OCI-LY7 (cell line): ENCODE measurements around the gene HYAL1. TPM values are rescaled to one million over a fixed set of nuclear protein-coding genes. Genes with fewer than 3 reads are reported as not detected.

Experiments used
- BruUV-seq: library from RNA; stranded (reverse); fragments of 400-500 nt; replicated peaks from 2 replicates; lab custom pipeline; 2021; lab: Mats Ljungman, UMichigan
- CTCF ChIA-PET: fragments of 300-600 bp; sonication (Branson Sonifier 250); formaldehyde crosslinking; loops from one replicate; lab custom pipeline; 2022; ENCODE audit warnings: antibody characterized with exemption; ENCODE audit not compliant: unreplicated experiment; lab: Charles Lee
- POLR2A ChIA-PET: fragments of 300-600 bp; sonication (Branson Sonifier 250); formaldehyde crosslinking; loops from one replicate; lab custom pipeline; 2022; ENCODE audit warnings: antibody characterized with exemption; lab: Charles Lee
- DNase-seq: peaks from one replicate; pipeline ENCODE4 v3.0.0-alpha.2; 2015; ENCODE audit warnings: low spot score
- H2AFZ ChIP-seq: fragments of 200-600 bp; sonication (generic), shearing (Covaris generic); 2 replicates; pipeline ENCODE4 v1.6.1; 2014; ENCODE audit warnings: mild to moderate bottlenecking, antibody characterized with exemption, low read length, moderate library complexity
- H3K27ac ChIP-seq: fragments of 200-600 bp; sonication (generic); 2 replicates; pipeline ENCODE4 v1.5.1; 2014; ENCODE audit warnings: mixed run types, low read depth, mild to moderate bottlenecking, moderate library complexity, low read length, inconsistent platforms; ENCODE audit not compliant: poor library complexity, severe bottlenecking
- H3K36me3 ChIP-seq: fragments of 200-600 bp; sonication (generic); 2 replicates; pipeline ENCODE4 v1.6.1; 2014; ENCODE audit warnings: mild to moderate bottlenecking, antibody characterized with exemption, low read length, moderate library complexity, mixed read lengths; ENCODE audit not compliant: insufficient read depth
- H3K4me1 ChIP-seq: fragments of 200-600 bp; sonication (generic); 2 replicates; pipeline ENCODE4 v1.5.1; 2014; ENCODE audit warnings: mild to moderate bottlenecking, low read length; ENCODE audit not compliant: insufficient read depth, poor library complexity, severe bottlenecking
- H3K4me2 ChIP-seq: fragments of 200-600 bp; sonication (generic); 2 replicates; pipeline ENCODE4 v1.6.1; 2014; ENCODE audit warnings: mild to moderate bottlenecking, low read length
- H3K4me3 ChIP-seq: fragments of 200-600 bp; sonication (generic); 2 replicates; pipeline ENCODE4 v1.5.1; 2014; ENCODE audit warnings: mild to moderate bottlenecking, low read depth, low read length; ENCODE audit not compliant: poor library complexity, severe bottlenecking
- H3K79me2 ChIP-seq: fragments of 200-600 bp; sonication (generic); 2 replicates; pipeline ENCODE4 v1.6.1; 2016; ENCODE audit warnings: low read depth, mild to moderate bottlenecking, low read length, moderate library complexity, mixed read lengths; ENCODE audit not compliant: insufficient read depth
- H3K9me2 ChIP-seq: fragments of 200-600 bp; sonication (generic); 2 replicates; pipeline ENCODE4 v1.6.1; 2016; ENCODE audit warnings: mild to moderate bottlenecking, low read length, mixed read lengths; ENCODE audit not compliant: insufficient read depth
- H3K9me3 ChIP-seq: fragments of 200-600 bp; sonication (generic); 2 replicates; pipeline ENCODE4 v1.6.1; 2014; ENCODE audit warnings: mild to moderate bottlenecking, mixed run types, low read length, mixed read lengths
- H4K20me1 ChIP-seq: fragments of 200-600 bp; sonication (generic); 2 replicates; pipeline ENCODE4 v1.6.1; 2014; ENCODE audit warnings: mild to moderate bottlenecking, antibody characterized with exemption, low read length, moderate library complexity, mixed read lengths; ENCODE audit not compliant: insufficient read depth
- EZH2phosphoT487 ChIP-seq: fragments of 200-600 bp; sonication (generic); IDR thresholded peaks from 2 replicates; pipeline ENCODE4 v1.6.1; 2018; ENCODE audit warnings: low read depth, borderline replicate concordance, mild to moderate bottlenecking, mixed run types, antibody characterized with exemption, low read length, moderate library complexity, mixed read lengths
- intact Hi-C: fragments of 100-400 bp; cut with micrococcal nuclease; formaldehyde crosslinking; loops from one replicate; pipeline ENCODE4 v1.10.0; 2022; ENCODE audit not compliant: unreplicated experiment
- total RNA-seq, 2 experiments: library from RNA; depleted of rRNA in 1 of 2; stranded (reverse); fragments of >200 nt in 1 of 2; shearing (Covaris generic) in 1 of 2; gene quantifications; 2 replicates each; pipeline ENCODE4 v1.2.3, GENCODE V29; 2014 to 2022
- TF ChIP-seq, protein P1 (sequence below): fragments of 200-600 bp; sonication (generic); conservative IDR thresholded peaks from 2 replicates; pipeline ENCODE4 v1.5.1; 2014; ENCODE audit warnings: mild to moderate bottlenecking, antibody characterized with exemption, low read length, moderate library complexity, mixed read lengths

The HYAL1 gene
- total RNA-seq, 2 experiments from 2014 or later, result 0.36 to 0.85 TPM

DNA sequence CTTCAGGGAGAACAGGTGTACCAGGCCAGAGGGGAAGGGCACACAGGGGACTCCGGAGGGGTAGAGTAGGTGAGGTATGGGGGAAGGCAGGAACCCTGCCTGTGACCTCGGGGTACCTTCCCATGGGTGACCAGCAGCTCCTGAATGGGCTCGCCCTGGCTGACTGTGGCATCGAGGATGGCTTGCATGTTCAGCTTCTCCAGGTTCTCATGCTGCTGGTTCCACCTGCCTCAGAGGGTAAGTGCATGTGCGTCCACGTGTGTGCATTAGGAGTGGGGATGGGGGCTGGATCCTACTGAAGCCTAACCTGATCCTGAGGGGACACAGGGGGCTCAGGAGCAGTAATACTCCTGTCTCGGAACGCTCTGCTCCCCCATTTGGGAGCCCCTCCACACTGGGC lies 41.6 kb upstream of the HYAL1 start:
- Histone ChIP-seq H3K9me3 (no peaks in the 10 kb centered on the region), H3K36me3 (peaks cover 9% of the 10 kb centered on the region; the same call in 1 of the 2 replicates), H3K4me1 (peaks cover 32% of the 10 kb centered on the region), H3K4me3 (peak overlapping the region; percentile 47), H3K79me2 (peaks cover 7% of the 10 kb centered on the region; the same call in 1 of the 2 replicates), H3K4me2 (peak overlapping the region; percentile 73), H4K20me1 (no peaks in the 10 kb centered on the region), H3K9me2 (no peaks in the 10 kb centered on the region), H3K27ac (no peak overlapping the region), H2AFZ (no peak overlapping the region)
- CTCF ChIA-PET, result no interaction called here
- BruUV-seq, result no TSS peak
- DNase-seq, result no peak
- intact Hi-C loops, result no loop called here
- no peak for TF ChIP-seq EZH2phosphoT487
- TF ChIP-seq, protein P1, sequence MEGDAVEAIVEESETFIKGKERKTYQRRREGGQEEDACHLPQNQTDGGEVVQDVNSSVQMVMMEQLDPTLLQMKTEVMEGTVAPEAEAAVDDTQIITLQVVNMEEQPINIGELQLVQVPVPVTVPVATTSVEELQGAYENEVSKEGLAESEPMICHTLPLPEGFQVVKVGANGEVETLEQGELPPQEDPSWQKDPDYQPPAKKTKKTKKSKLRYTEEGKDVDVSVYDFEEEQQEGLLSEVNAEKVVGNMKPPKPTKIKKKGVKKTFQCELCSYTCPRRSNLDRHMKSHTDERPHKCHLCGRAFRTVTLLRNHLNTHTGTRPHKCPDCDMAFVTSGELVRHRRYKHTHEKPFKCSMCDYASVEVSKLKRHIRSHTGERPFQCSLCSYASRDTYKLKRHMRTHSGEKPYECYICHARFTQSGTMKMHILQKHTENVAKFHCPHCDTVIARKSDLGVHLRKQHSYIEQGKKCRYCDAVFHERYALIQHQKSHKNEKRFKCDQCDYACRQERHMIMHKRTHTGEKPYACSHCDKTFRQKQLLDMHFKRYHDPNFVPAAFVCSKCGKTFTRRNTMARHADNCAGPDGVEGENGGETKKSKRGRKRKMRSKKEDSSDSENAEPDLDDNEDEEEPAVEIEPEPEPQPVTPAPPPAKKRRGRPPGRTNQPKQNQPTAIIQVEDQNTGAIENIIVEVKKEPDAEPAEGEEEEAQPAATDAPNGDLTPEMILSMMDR, result no peak
- POLR2A ChIA-PET, result interaction anchor here (0.6 kb wide), 1 partner anchor 337 kb away, joined by 3 read pairs; no protein-coding TSS in a partner anchor

DNA sequence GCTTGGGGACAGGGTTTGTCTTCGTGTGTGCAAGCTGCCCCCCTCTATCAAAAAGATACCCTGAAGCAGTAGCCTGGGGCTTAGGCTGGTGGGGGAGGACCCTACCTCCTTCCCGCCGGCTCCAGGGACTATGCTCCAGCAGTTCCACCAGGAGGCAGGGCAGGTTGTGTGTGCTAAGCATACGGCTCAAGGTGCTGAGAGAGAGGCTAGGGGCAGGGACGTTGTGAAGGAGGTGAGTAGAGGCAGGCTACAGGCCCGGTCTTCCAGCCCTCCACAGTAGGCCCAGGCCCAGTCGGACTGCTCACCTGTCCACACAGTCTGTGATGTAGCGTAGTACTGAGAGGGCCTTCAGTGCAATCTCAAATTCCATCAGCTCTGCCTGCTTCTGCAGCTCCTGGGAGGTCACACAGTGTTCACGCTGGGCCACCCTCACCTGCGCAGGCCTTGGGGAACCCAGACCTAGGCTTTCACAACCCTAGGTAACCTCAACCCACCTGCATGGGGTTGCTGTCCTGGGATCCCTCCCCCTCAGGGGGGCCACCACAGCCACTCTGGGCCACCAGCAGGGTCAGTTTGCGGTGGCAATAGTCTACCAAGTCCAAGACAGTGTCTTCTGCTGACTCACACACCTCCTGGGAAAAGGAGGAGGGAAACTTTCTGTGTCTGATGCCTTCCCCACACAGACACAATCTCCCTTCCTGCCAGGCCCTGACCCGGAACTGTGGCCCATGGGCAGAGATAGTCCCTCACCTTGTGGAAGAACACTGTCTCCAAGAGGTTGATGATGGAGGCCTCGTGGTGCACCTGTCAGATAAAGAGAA lies 39.6 kb upstream of the HYAL1 start:
- ChIA-PET POLR2A (no interaction called here), CTCF (no interaction called here)
- Histone ChIP-seq H3K9me3 (no peaks in the 10 kb centered on the region), H2AFZ (no peak overlapping the region), H3K4me1 (peaks cover 42% of the 10 kb centered on the region), H3K9me2 (no peaks in the 10 kb centered on the region), H3K4me3 (no peak overlapping the region), H3K27ac (no peak overlapping the region), H4K20me1 (no peaks in the 10 kb centered on the region), H3K4me2 (no peak overlapping the region), H3K79me2 (peaks cover 5% of the 10 kb centered on the region; the same call in 1 of the 2 replicates), H3K36me3 (peaks cover 4% of the 10 kb centered on the region; the same call in 1 of the 2 replicates)
- TF ChIP-seq EZH2phosphoT487, result no peak
- TF ChIP-seq, protein P1, result no peak
- intact Hi-C loops, result no loop called here
- BruUV-seq, result no TSS peak
- DNase-seq, result no peak
